A549 (cell line): Measurements from ENCODE around the gene ESRP2. TPM values are rescaled to one million over a fixed set of nuclear protein-coding genes. Genes with fewer than 3 reads are reported as not detected.
A peak's percentile ranks its signal among the peaks of the same experiment; 100 is the strongest.

Experiments used
- ATAC-seq, 2 experiments: fragments of 200-7000 bp in 1 of 2; fragments of >200 bp in 1 of 2; cut with Nextera tagmentation in 1 of 2; cut with Tn5 transposase in 1 of 2; 3 replicates each; pipeline versions ENCODE4 v1.8.0 to v1.9.1; 2018 to 2020; ENCODE audit warnings: mild to moderate bottlenecking in 1 of 2, moderate library complexity in 1 of 2
- CTCF ChIA-PET: fragments of 300-600 bp; sonication (Branson Sonifier 250); formaldehyde crosslinking; extraction: SDS; loops from one replicate; lab custom pipeline; 2021; ENCODE audit warnings: antibody characterized with exemption, inconsistent platforms; lab: Yijun Ruan, JAX
- POLR2A ChIA-PET: fragments of 350-600 bp; formaldehyde crosslinking; extraction: SDS; loops from one replicate; lab custom pipeline; 2021; ENCODE audit warnings: antibody characterized with exemption, inconsistent platforms; lab: Yijun Ruan, JAX
- DNase-seq, 2 experiments: peaks; one replicate each; pipeline versions ENCODE4 v3.0.0 to v3.0.0-alpha.2; 2011 to 2016; ENCODE audit warnings: low read depth in 1 of 2, low spot score in 1 of 2
- FAIRE-seq: peaks from 2 replicates; lab custom pipeline; 2011; peaks lifted over from hg19 to GRCh38; lab: Jason Lieb, UNC
- H3K27ac ChIP-seq, 2 experiments: fragments of >200 bp; sonication (Bioruptor Twin); formaldehyde crosslinking; 3 replicates each; pipeline ENCODE4 v1.5.1; 2016 to 2017
- H3K4me1 ChIP-seq: fragments of >200 bp; sonication (Bioruptor Twin); formaldehyde crosslinking; 3 replicates; pipeline ENCODE4 v1.6.1; 2016
- H3K4me2 ChIP-seq: fragments of >200 bp; sonication (Bioruptor Twin); formaldehyde crosslinking; 3 replicates; pipeline ENCODE4 v1.6.1; 2016
- H3K4me3 ChIP-seq: fragments of >200 bp; sonication (Bioruptor Twin); formaldehyde crosslinking; 3 replicates; pipeline ENCODE4 v1.5.1; 2016
- H3K9me3 ChIP-seq: fragments of >200 bp; sonication (Bioruptor Twin); formaldehyde crosslinking; 3 replicates; pipeline ENCODE4 v1.6.1; 2016
- BHLHE40 ChIP-seq: IDR thresholded peaks from 2 replicates; pipeline ENCODE4 v1.6.1; 2012; ENCODE audit warnings: low read depth, low read length, inconsistent platforms
- CBX2 ChIP-seq: fragments of 200-600 bp; sonication (generic); IDR thresholded peaks from 2 replicates; pipeline ENCODE4 v1.6.1; 2016; ENCODE audit warnings: low read depth, mild to moderate bottlenecking, borderline replicate concordance
- CEBPB ChIP-seq, 2 experiments: fragments of >200 bp in 1 of 2; sonication (Bioruptor Twin) in 1 of 2; formaldehyde crosslinking in 1 of 2; IDR thresholded peaks; 2 replicates each; pipeline ENCODE4 v1.6.1; 2012 to 2016
- CHD2 ChIP-seq: fragments of 150-350 bp; IDR thresholded peaks from 2 replicates; pipeline ENCODE4 v1.6.1; 2014; ENCODE audit warnings: low read length; ENCODE audit not compliant: partially characterized antibody
- EP300 ChIP-seq, 2 experiments: fragments of >200 bp; sonication (Bioruptor Twin); formaldehyde crosslinking; IDR thresholded peaks; 2 replicates in 1 of 2; 3 replicates in 1 of 2; pipeline ENCODE4 v1.6.1; 2016 to 2017
- ESRRA ChIP-seq: fragments of 150-350 bp; IDR thresholded peaks from 2 replicates; pipeline ENCODE4 v1.6.1; 2014; ENCODE audit warnings: mild to moderate bottlenecking, low read length, borderline replicate concordance
- FOSL2 ChIP-seq, 2 experiments: fragments of 450-650 bp in 1 of 2; fragments of >200 bp in 1 of 2; sonication (Bioruptor Twin) in 1 of 2; formaldehyde crosslinking; IDR thresholded peaks; 2 replicates each; pipeline versions ENCODE4 v1.5.0 to v1.6.1; 2016 to 2020; ENCODE audit warnings: mild to moderate bottlenecking in 1 of 2, moderate library complexity in 1 of 2
- FOXS1 ChIP-seq: fragments of 250-450 bp; sonication (Bioruptor Pico); IDR thresholded peaks from 2 replicates; pipeline ENCODE4 v1.5.0; 2020; ENCODE audit warnings: mild to moderate bottlenecking, moderate library complexity
- GATA3 ChIP-seq: IDR thresholded peaks from 2 replicates; pipeline ENCODE4 v1.6.1; 2012; ENCODE audit warnings: borderline replicate concordance
- HMGXB4 ChIP-seq: fragments of 250-450 bp; sonication (Bioruptor Pico); IDR thresholded peaks from 2 replicates; pipeline ENCODE4 v1.5.0; 2021; ENCODE audit warnings: mild to moderate bottlenecking, moderate library complexity, borderline replicate concordance
- HOXB13 ChIP-seq: fragments of 250-450 bp; sonication (Bioruptor Pico); IDR thresholded peaks from 2 replicates; pipeline ENCODE4 v1.5.0; 2020; ENCODE audit warnings: low read depth, mild to moderate bottlenecking, moderate library complexity
- JUN ChIP-seq, 2 experiments: fragments of >200 bp; sonication (Bioruptor Twin); formaldehyde crosslinking; IDR thresholded peaks; 2 replicates in 1 of 2; 3 replicates in 1 of 2; pipeline ENCODE4 v1.6.1; 2016 to 2017
- JUNB ChIP-seq: fragments of >200 bp; sonication (Bioruptor Twin); formaldehyde crosslinking; IDR thresholded peaks from 2 replicates; pipeline ENCODE4 v1.6.1; 2016
- MAFK ChIP-seq: fragments of 450-650 bp; IDR thresholded peaks from 2 replicates; pipeline ENCODE4 v1.6.1; 2014; ENCODE audit not compliant: partially characterized antibody
- MYC ChIP-seq: IDR thresholded peaks from 2 replicates; pipeline ENCODE4 v1.6.1; 2012; ENCODE audit warnings: mild to moderate bottlenecking, inconsistent platforms, low read length, improper control_type of control experiment, borderline replicate concordance
- NFE2L2 ChIP-seq: fragments of 150-350 bp; conservative IDR thresholded peaks from 2 replicates; pipeline ENCODE4 v1.6.1; 2014; ENCODE audit warnings: low read length
- NPAS2 ChIP-seq: fragments of 250-450 bp; sonication (Bioruptor Pico); IDR thresholded peaks from 2 replicates; pipeline ENCODE4 v1.8.0; 2022; ENCODE audit warnings: mild to moderate bottlenecking, moderate library complexity, borderline replicate concordance
- PBX3 ChIP-seq: IDR thresholded peaks from 2 replicates; pipeline ENCODE4 v1.6.1; 2012
- PHF8 ChIP-seq: fragments of 200-600 bp; sonication (generic); IDR thresholded peaks from 2 replicates; pipeline ENCODE4 v1.6.1; 2016; ENCODE audit warnings: low read depth, mild to moderate bottlenecking, antibody characterized with exemption, moderate library complexity, borderline replicate concordance
- SREBF2 ChIP-seq: fragments of 450-650 bp; IDR thresholded peaks from 2 replicates; pipeline ENCODE4 v1.6.1; 2014; ENCODE audit warnings: mild to moderate bottlenecking, moderate library complexity
- TFCP2L1 ChIP-seq: fragments of 250-450 bp; sonication (Bioruptor Pico); IDR thresholded peaks from 2 replicates; pipeline ENCODE4 v1.5.0; 2021; ENCODE audit warnings: mild to moderate bottlenecking
- TP53 ChIP-seq: fragments of 250-450 bp; sonication (Bioruptor Pico); IDR thresholded peaks from 2 replicates; pipeline ENCODE4 v1.5.0; 2021; ENCODE audit warnings: mild to moderate bottlenecking, moderate library complexity
- ZNF302 ChIP-seq: fragments of 250-450 bp; sonication (Bioruptor Pico); IDR thresholded peaks from 2 replicates; pipeline ENCODE4 v1.9.0; 2021; ENCODE audit warnings: inconsistent platforms, mild to moderate bottlenecking, moderate library complexity
- ZSCAN20 ChIP-seq: fragments of 250-450 bp; sonication (Bioruptor Pico); IDR thresholded peaks from 2 replicates; pipeline ENCODE4 v1.8.0; 2022; ENCODE audit warnings: mild to moderate bottlenecking, moderate library complexity
- WGBS: methylation state at CpG from one replicate; pipeline ENCODE4 v1.1.6; 2017; ENCODE audit errors: missing lambda C conversion rate; 5-methylcytosine and 5-hydroxymethylcytosine counted together
- polyA plus RNA-seq, 4 experiments: library from polyadenylated mRNA; depleted of rRNA in 3 of 4; stranded (reverse); fragments of >200 nt; fragmentation: RNase III in 1 of 4; extraction: RNeasy Plus Mini Kit Qiagen cat#74134 plus additional on column Dnase treatment in 1 of 4; gene quantifications; 2 replicates in 3 of 4; 3 replicates in 1 of 4; pipeline ENCODE4 v1.2.3, GENCODE V29; 2011 to 2017
- TF ChIP-seq, protein P1 (sequence below): IDR thresholded peaks from 2 replicates; pipeline ENCODE4 v1.6.1; 2012
- TF ChIP-seq, protein P2 (sequence below): fragments of 250-450 bp; sonication (Bioruptor Pico); IDR thresholded peaks from 2 replicates; pipeline ENCODE4 v1.5.0; 2020; ENCODE audit warnings: low read depth, mild to moderate bottlenecking, moderate library complexity

The ESRP2 gene
- polyA plus RNA-seq, 2 of the 4 experiments (the other 2 are of a cell fraction) = 0.08 to 0.09 TPM

DNA sequence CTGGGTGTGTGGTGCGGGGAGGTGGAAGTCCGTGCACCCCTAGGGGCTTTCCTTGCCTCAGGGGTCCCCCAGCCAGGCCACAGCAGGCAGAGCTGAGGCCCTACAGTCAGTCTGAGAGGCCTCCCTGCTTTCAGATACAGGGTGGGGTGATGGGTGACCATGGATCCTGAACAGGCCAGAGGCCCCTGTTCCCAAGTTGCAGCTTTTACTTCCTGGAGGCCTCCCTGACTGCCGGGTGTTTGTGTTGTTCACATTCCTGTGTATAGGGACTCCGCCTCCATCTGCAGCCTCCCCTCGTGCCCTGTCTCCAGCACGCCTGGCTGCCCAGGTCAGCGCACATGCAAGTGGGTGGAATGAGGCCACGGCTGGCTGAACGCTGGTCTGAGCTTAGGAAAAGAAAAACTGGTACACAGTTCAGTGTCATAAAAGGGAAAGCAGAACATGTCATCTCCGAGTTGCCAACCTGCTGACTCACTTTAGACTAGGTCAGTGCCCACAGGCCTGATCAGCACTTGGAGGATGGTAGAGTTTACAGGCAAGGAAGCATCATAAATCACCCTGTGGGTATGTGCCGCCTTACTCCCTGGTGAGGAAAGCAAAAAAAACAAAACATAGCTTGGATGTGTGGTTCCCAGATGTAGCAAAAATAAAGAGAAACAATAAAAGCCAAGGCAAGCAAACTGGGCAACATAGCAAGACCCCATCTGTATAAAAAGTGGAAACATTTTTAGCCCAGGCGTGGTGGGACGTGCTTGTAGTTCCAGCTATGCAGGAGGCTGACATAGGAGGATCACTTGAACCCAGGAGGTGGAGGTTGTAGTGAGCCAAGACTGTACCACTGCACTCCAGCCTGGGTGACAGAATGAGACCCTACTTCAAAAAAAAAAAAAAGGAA is 22.2 kb upstream of the ESRP2 start:
- H3K4me2 ChIP-seq = peak overlapping the region; percentile 52
- ATAC-seq (peak; percentile 54 to 74; a peak in 4 of 6 replicates), FAIRE-seq (no peak), DNase-seq (peak in 1 of 2 experiments; percentile 65)
- CTCF ChIA-PET = interaction anchor here (0.7 to 8.1 kb wide), 7 partner anchors 6 to 164 kb away, joined by 3 to 335 read pairs (median 42); partner anchors contain the start of gene PLA2G15
- H3K27ac ChIP-seq = peak overlapping the region; percentile 63 to 83
- 49% methylated on average over 11 of the region's 13 CpGs for WGBS
- TF ChIP-seq HOXB13 (CRISPR knock-in tag) = no peak
- no peak for TF ChIP-seq JUN (IDR thresholded peaks at IDR 0.05)
- no peak for TF ChIP-seq JUNB
- TF ChIP-seq NPAS2 (CRISPR knock-in tag) = no peak
- TF ChIP-seq TFCP2L1 (CRISPR knock-in tag) = no peak
- TF ChIP-seq EP300 (IDR thresholded peaks at IDR 0.05) = no peak
- TF ChIP-seq BHLHE40 = no peak
- TF ChIP-seq ESRRA = no peak
- no peak for TF ChIP-seq PHF8
- no peak for TF ChIP-seq FOSL2 (IDR thresholded peaks at IDR 0.05)
- peak; percentile 29; the same call in 1 of the 2 replicates for TF ChIP-seq FOSL2 (CRISPR knock-in tag; IDR thresholded peaks at IDR 0.05)
- TF ChIP-seq ZSCAN20 (CRISPR knock-in tag) = no peak
- TF ChIP-seq CEBPB (IDR thresholded peaks at IDR 0.05) = no peak
- TF ChIP-seq FOXS1 = no peak
- TF ChIP-seq PBX3 = no peak
- no peak for TF ChIP-seq CHD2
- TF ChIP-seq MYC = no peak
- no peak for TF ChIP-seq CBX2
- TF ChIP-seq HMGXB4 = no peak
- TF ChIP-seq TP53 (CRISPR knock-in tag) = no peak
- TF ChIP-seq GATA3 = no peak
- TF ChIP-seq, protein P1, sequence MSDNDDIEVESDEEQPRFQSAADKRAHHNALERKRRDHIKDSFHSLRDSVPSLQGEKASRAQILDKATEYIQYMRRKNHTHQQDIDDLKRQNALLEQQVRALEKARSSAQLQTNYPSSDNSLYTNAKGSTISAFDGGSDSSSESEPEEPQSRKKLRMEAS = 0 out of 2 replicates have a peak, but pooled peaks have one; percentile 22
- TF ChIP-seq MAFK = peak; percentile 63
- TF ChIP-seq NFE2L2 = no peak
- TF ChIP-seq, protein P2, sequence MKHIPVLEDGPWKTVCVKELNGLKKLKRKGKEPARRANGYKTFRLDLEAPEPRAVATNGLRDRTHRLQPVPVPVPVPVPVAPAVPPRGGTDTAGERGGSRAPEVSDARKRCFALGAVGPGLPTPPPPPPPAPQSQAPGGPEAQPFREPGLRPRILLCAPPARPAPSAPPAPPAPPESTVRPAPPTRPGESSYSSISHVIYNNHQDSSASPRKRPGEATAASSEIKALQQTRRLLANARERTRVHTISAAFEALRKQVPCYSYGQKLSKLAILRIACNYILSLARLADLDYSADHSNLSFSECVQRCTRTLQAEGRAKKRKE (CRISPR knock-in tag) = no peak
- no peak for TF ChIP-seq ZNF302 (CRISPR knock-in tag)
- TF ChIP-seq SREBF2 = no peak
- H3K9me3 ChIP-seq = no peaks in the 10 kb centered on the region
- POLR2A ChIA-PET = interaction anchor here (1.2 to 1.4 kb wide), 2 partner anchors 20 to 53 kb away, joined by 4 to 7 read pairs; partner anchors contain the start of genes PRMT7 and SLC7A6OS
- no peak overlapping the region for H3K4me3 ChIP-seq
- H3K4me1 ChIP-seq = peaks cover 18% of the 10 kb centered on the region
